Measurements from ENCODE around the gene ZNF536.
"Not testable (repeated sequence)": the region's sequence is repeated elsewhere in the genome, so short reads cannot be mapped to it uniquely, and the experiment has no call there.

ZNF536 gene

GRCh38 chr19:30450835-30451321 lies 78.7 kb downstream of the ZNF536 start:
- Mint-ChIP-seq H3K4me3 (no peak overlapping the region), H3K36me3 (no peaks in the 10 kb centered on the region), H3K27ac (no peak overlapping the region), H3K4me1 (no peaks in the 10 kb centered on the region), H3K27me3 (no peaks in the 10 kb centered on the region), H3K9me3 (no peaks in the 10 kb centered on the region)
- DNase-seq (no peak), ATAC-seq (replicated peaks) (no peak)

GRCh38 chr19:30452931-30453330 lies 80.7 kb downstream of the ZNF536 start:
- no peak overlapping the region for H3K4me3 Mint-ChIP-seq
- H3K27me3 Mint-ChIP-seq, result no peaks in the 10 kb centered on the region
- peaks cover 0 to 1% of the 10 kb centered on the region in 2 donors for H3K9me3 Mint-ChIP-seq
- DNase-seq, result no peak
- no peak overlapping the region for H3K27ac Mint-ChIP-seq
- no peaks in the 10 kb centered on the region for H3K4me1 Mint-ChIP-seq
- H3K36me3 Mint-ChIP-seq, result no peaks in the 10 kb centered on the region
- no peak for ATAC-seq (replicated peaks)

- no peak overlapping the region for H3K27ac Mint-ChIP-seq
- ATAC-seq (replicated peaks) (no peak), DNase-seq (no peak)
- no peaks in the 10 kb centered on the region for H3K27me3 Mint-ChIP-seq
- H3K9me3 Mint-ChIP-seq, result peaks cover under 1 to 1% of the 10 kb centered on the region in 2 donors
- no peak overlapping the region for H3K4me3 Mint-ChIP-seq
- H3K36me3 Mint-ChIP-seq, result no peaks in the 10 kb centered on the region
- no peaks in the 10 kb centered on the region for H3K4me1 Mint-ChIP-seq
Observed at GRCh38 chr19:30453743-30454142, 81.6 kb downstream of the ZNF536 start.

- DNase-seq (no peak), ATAC-seq (replicated peaks) (no peak)
- Mint-ChIP-seq H3K27ac (no peak overlapping the region), H3K9me3 (peaks cover 5 to 7% of the 10 kb centered on the region in 2 donors), H3K4me1 (no peaks in the 10 kb centered on the region), H3K4me3 (no peak overlapping the region), H3K27me3 (no peaks in the 10 kb centered on the region), H3K36me3 (peaks cover 0 to 1% of the 10 kb centered on the region in 2 donors)
Observed at GRCh38 chr19:30455881-30456280, 83.7 kb downstream of the ZNF536 start.

GRCh38 chr19:30457484-30457883 lies 85.3 kb downstream of the ZNF536 start:
- H3K36me3 Mint-ChIP-seq, result peaks cover 0 to 1% of the 10 kb centered on the region in 2 donors
- H3K4me1 Mint-ChIP-seq, result no peaks in the 10 kb centered on the region
- ATAC-seq (replicated peaks) (no peak), DNase-seq (no peak)
- H3K27ac Mint-ChIP-seq, result no peak overlapping the region
- H3K9me3 Mint-ChIP-seq, result peaks cover 5 to 7% of the 10 kb centered on the region in 2 donors
- no peak overlapping the region for H3K4me3 Mint-ChIP-seq
- H3K27me3 Mint-ChIP-seq, result no peaks in the 10 kb centered on the region

- DNase-seq (no peak), ATAC-seq (replicated peaks) (no peak)
- no peak overlapping the region for H3K4me3 Mint-ChIP-seq
- no peak overlapping the region for H3K27ac Mint-ChIP-seq
- peaks cover 5 to 7% of the 10 kb centered on the region in 2 donors for H3K9me3 Mint-ChIP-seq
- no peaks in the 10 kb centered on the region for H3K27me3 Mint-ChIP-seq
- H3K36me3 Mint-ChIP-seq, result peaks cover 0 to 1% of the 10 kb centered on the region in 2 donors
- no peaks in the 10 kb centered on the region for H3K4me1 Mint-ChIP-seq
Observed at GRCh38 chr19:30459859-30460258, 87.7 kb downstream of the ZNF536 start.

- DNase-seq, result no peak
- H3K27ac Mint-ChIP-seq, result no peak overlapping the region
- peaks cover 0 to 1% of the 10 kb centered on the region in 2 donors for H3K36me3 Mint-ChIP-seq
- no peak for ATAC-seq (replicated peaks)
- H3K4me1 Mint-ChIP-seq, result no peaks in the 10 kb centered on the region
- H3K27me3 Mint-ChIP-seq, result no peaks in the 10 kb centered on the region
- H3K9me3 Mint-ChIP-seq, result peaks cover 6% of the 10 kb centered on the region in 2 donors
- H3K4me3 Mint-ChIP-seq, result no peak overlapping the region
Observed at GRCh38 chr19:30464162-30464561, 92.0 kb downstream of the ZNF536 start.

GRCh38 chr19:30466598-30466997 lies 94.4 kb downstream of the ZNF536 start:
- not testable (repeated sequence) for ATAC-seq (replicated peaks); H3K4me1 Mint-ChIP-seq; H3K9me3 Mint-ChIP-seq

GRCh38 chr19:30467239-30467638 lies 95.1 kb downstream of the ZNF536 start:
- no peaks in the 10 kb centered on the region for H3K27me3 Mint-ChIP-seq
- no peaks in the 10 kb centered on the region for H3K36me3 Mint-ChIP-seq
- DNase-seq, result no peak
- no peaks in the 10 kb centered on the region for H3K4me1 Mint-ChIP-seq
- peaks cover 5 to 8% of the 10 kb centered on the region in 2 donors for H3K9me3 Mint-ChIP-seq
- H3K27ac Mint-ChIP-seq, result no peak overlapping the region
- no peak overlapping the region for H3K4me3 Mint-ChIP-seq
- no peak for ATAC-seq (replicated peaks)

More at GRCh38 chr19:30466598-30466997, 94.4 kb downstream of the ZNF536 start:
- not testable (repeated sequence) for H3K27ac Mint-ChIP-seq, H3K36me3 Mint-ChIP-seq, DNase-seq, H3K4me3 Mint-ChIP-seq, H3K27me3 Mint-ChIP-seq

GRCh38 chr19:30469774-30470173 lies 97.6 kb downstream of the ZNF536 start:
- H3K4me3 Mint-ChIP-seq, result no peak overlapping the region
- no peaks in the 10 kb centered on the region for H3K4me1 Mint-ChIP-seq
- peaks cover 11 to 23% of the 10 kb centered on the region in 2 donors for H3K9me3 Mint-ChIP-seq
- no peaks in the 10 kb centered on the region for H3K36me3 Mint-ChIP-seq
- H3K27me3 Mint-ChIP-seq, result no peaks in the 10 kb centered on the region
- H3K27ac Mint-ChIP-seq, result no peak overlapping the region
- ATAC-seq (replicated peaks) (no peak), DNase-seq (no peak)

- Mint-ChIP-seq H3K27ac (no peak overlapping the region), H3K9me3 (peaks cover 11 to 23% of the 10 kb centered on the region in 2 donors), H3K27me3 (no peaks in the 10 kb centered on the region), H3K4me3 (no peak overlapping the region), H3K36me3 (no peaks in the 10 kb centered on the region), H3K4me1 (no peaks in the 10 kb centered on the region)
- DNase-seq, result no peak
- ATAC-seq (replicated peaks), result no peak
Observed at GRCh38 chr19:30471441-30471840, 99.3 kb downstream of the ZNF536 start.

GRCh38 chr19:30473334-30473867 lies 101.2 kb downstream of the ZNF536 start:
- peaks cover 14 to 21% of the 10 kb centered on the region in 2 donors for H3K9me3 Mint-ChIP-seq
- no peak for DNase-seq
- no peaks in the 10 kb centered on the region for H3K27me3 Mint-ChIP-seq
- H3K27ac Mint-ChIP-seq, result no peak overlapping the region
- H3K4me1 Mint-ChIP-seq, result no peaks in the 10 kb centered on the region
- ATAC-seq (replicated peaks), result no peak
- H3K36me3 Mint-ChIP-seq, result no peaks in the 10 kb centered on the region
- H3K4me3 Mint-ChIP-seq, result no peak overlapping the region

GRCh38 chr19:30476997-30477396 lies 104.8 kb downstream of the ZNF536 start:
- Mint-ChIP-seq H3K4me3 (no peak overlapping the region), H3K27ac (no peak overlapping the region), H3K36me3 (no peaks in the 10 kb centered on the region), H3K27me3 (peaks cover 0 to 8% of the 10 kb centered on the region in 2 donors), H3K9me3 (peaks cover 19 to 21% of the 10 kb centered on the region in 2 donors), H3K4me1 (no peaks in the 10 kb centered on the region)
- no peak for ATAC-seq (replicated peaks)
- no peak for DNase-seq

GRCh38 chr19:30479231-30479630 lies 107.0 kb downstream of the ZNF536 start:
- Mint-ChIP-seq H3K9me3 (peaks cover 13 to 18% of the 10 kb centered on the region in 2 donors), H3K27me3 (peaks cover 0 to 8% of the 10 kb centered on the region in 2 donors)

GRCh38 chr19:30480097-30480496 lies 107.9 kb downstream of the ZNF536 start:
- no peaks in the 10 kb centered on the region for H3K36me3 Mint-ChIP-seq
- H3K9me3 Mint-ChIP-seq, result peaks cover 11 to 20% of the 10 kb centered on the region in 2 donors
- no peak for ATAC-seq (replicated peaks)
- H3K4me3 Mint-ChIP-seq, result no peak overlapping the region
- no peak overlapping the region for H3K27ac Mint-ChIP-seq
- peaks cover 0 to 8% of the 10 kb centered on the region in 2 donors for H3K27me3 Mint-ChIP-seq
- no peak for DNase-seq
- no peaks in the 10 kb centered on the region for H3K4me1 Mint-ChIP-seq

More at GRCh38 chr19:30479231-30479630, 107.0 kb downstream of the ZNF536 start:
- Mint-ChIP-seq H3K36me3 (no peaks in the 10 kb centered on the region), H3K27ac (no peak overlapping the region), H3K4me1 (no peaks in the 10 kb centered on the region), H3K4me3 (no peak overlapping the region)
- DNase-seq (no peak), ATAC-seq (replicated peaks) (no peak)

All from stimulated activated naive B cell treated with anti-CD40 and anti-IgM and Interleukin-4, amounts not matched to agents 10 μg/mL and 1 μg/mL and 100 μg/mL, for 72 hours (primary cell).